Ishikawa (cell line): ENCODE data around the gene CD14.

ENCODE experiments used
- CREB1 ChIP-seq: IDR thresholded peaks from 2 replicates; pipeline ENCODE4 v1.6.1; 2012; ENCODE audit warnings: low read depth
- EGR1 ChIP-seq: IDR thresholded peaks from 2 replicates; pipeline ENCODE4 v1.6.1; 2012
- EP300 ChIP-seq: IDR thresholded peaks from 2 replicates; pipeline ENCODE4 v1.6.1; 2012; ENCODE audit warnings: borderline replicate concordance
- RAD21 ChIP-seq: IDR thresholded peaks from 2 replicates; pipeline ENCODE4 v1.6.1; 2012; ENCODE audit warnings: low read depth
- TCF12 ChIP-seq: IDR thresholded peaks from 2 replicates; pipeline ENCODE4 v1.6.1; 2012; ENCODE audit warnings: low read depth
- TEAD4 ChIP-seq: IDR thresholded peaks from 2 replicates; pipeline ENCODE4 v1.6.1; 2012
- YY1 ChIP-seq: IDR thresholded peaks from 2 replicates; pipeline ENCODE4 v1.6.1; 2012; ENCODE audit warnings: low read depth
- TF ChIP-seq, protein P1 (sequence below): IDR thresholded peaks from 2 replicates; pipeline ENCODE4 v1.6.1; 2012; ENCODE audit warnings: low read depth, mild to moderate bottlenecking
- TF ChIP-seq, protein P2 (sequence below): IDR thresholded peaks from 2 replicates; pipeline ENCODE4 v1.6.1; 2012

DNA sequence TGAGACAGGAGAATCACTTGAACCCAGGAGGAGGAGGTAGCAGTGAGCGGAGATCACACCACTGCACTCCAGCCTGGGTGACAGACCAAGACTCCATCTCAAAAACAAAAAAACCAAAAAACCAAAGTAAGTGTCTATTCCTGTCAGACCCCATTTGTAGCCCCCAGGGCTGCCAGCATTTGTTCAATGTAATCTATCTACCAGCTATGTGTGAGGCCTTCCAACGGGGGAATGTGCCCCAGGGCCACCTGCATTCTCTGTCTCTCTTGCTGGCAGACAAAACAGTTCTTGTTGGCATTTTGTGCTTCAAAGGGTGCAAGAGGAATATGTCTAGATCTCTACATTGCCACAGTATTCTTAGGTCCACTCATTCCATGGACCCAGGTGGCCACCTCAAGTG, 34.1 kb downstream of the CD14 start:
- no peak for TF ChIP-seq EGR1
- TF ChIP-seq CREB1, result no peak
- TF ChIP-seq, protein P1, sequence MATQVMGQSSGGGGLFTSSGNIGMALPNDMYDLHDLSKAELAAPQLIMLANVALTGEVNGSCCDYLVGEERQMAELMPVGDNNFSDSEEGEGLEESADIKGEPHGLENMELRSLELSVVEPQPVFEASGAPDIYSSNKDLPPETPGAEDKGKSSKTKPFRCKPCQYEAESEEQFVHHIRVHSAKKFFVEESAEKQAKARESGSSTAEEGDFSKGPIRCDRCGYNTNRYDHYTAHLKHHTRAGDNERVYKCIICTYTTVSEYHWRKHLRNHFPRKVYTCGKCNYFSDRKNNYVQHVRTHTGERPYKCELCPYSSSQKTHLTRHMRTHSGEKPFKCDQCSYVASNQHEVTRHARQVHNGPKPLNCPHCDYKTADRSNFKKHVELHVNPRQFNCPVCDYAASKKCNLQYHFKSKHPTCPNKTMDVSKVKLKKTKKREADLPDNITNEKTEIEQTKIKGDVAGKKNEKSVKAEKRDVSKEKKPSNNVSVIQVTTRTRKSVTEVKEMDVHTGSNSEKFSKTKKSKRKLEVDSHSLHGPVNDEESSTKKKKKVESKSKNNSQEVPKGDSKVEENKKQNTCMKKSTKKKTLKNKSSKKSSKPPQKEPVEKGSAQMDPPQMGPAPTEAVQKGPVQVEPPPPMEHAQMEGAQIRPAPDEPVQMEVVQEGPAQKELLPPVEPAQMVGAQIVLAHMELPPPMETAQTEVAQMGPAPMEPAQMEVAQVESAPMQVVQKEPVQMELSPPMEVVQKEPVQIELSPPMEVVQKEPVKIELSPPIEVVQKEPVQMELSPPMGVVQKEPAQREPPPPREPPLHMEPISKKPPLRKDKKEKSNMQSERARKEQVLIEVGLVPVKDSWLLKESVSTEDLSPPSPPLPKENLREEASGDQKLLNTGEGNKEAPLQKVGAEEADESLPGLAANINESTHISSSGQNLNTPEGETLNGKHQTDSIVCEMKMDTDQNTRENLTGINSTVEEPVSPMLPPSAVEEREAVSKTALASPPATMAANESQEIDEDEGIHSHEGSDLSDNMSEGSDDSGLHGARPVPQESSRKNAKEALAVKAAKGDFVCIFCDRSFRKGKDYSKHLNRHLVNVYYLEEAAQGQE, result no peak
- TF ChIP-seq, protein P2, sequence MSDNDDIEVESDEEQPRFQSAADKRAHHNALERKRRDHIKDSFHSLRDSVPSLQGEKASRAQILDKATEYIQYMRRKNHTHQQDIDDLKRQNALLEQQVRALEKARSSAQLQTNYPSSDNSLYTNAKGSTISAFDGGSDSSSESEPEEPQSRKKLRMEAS, result no peak
- no peak for TF ChIP-seq TEAD4
- TF ChIP-seq EP300, result no peak
- TF ChIP-seq TCF12, result no peak
- no peak for TF ChIP-seq RAD21
- TF ChIP-seq YY1, result no peak
